ENCODE data around the gene VDAC2.

- TF ChIP-seq, protein P1, sequence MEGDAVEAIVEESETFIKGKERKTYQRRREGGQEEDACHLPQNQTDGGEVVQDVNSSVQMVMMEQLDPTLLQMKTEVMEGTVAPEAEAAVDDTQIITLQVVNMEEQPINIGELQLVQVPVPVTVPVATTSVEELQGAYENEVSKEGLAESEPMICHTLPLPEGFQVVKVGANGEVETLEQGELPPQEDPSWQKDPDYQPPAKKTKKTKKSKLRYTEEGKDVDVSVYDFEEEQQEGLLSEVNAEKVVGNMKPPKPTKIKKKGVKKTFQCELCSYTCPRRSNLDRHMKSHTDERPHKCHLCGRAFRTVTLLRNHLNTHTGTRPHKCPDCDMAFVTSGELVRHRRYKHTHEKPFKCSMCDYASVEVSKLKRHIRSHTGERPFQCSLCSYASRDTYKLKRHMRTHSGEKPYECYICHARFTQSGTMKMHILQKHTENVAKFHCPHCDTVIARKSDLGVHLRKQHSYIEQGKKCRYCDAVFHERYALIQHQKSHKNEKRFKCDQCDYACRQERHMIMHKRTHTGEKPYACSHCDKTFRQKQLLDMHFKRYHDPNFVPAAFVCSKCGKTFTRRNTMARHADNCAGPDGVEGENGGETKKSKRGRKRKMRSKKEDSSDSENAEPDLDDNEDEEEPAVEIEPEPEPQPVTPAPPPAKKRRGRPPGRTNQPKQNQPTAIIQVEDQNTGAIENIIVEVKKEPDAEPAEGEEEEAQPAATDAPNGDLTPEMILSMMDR (IDR thresholded peaks at IDR 0.05; ENCODE audit: poor library complexity), result no peak
- no peak for TF ChIP-seq EZH2 (IDR thresholded peaks at IDR 0.05; ENCODE audit: borderline replicate concordance)
Measured at GRCh38 chr10:75280236-75280635, 69.6 kb downstream of the VDAC2 start.
